Stimulated activated effector memory CD8-positive, alpha-beta T cell treated with anti-CD3 and anti-CD28 coated beads, Interleukin-12 subunit alpha, Interleukin-12 subunit beta, amount 100 ng/mL, for 72 hours (primary cell): ENCODE results near the gene MBNL2.
"Not testable (repeated sequence)": the region's sequence is repeated elsewhere in the genome, so short reads cannot be mapped to it uniquely, and the experiment has no call there.

Experiments used
- ATAC-seq: fragments of 150-1000 bp; cut with Tn5 transposase; 2 replicates; pipeline ENCODE4 v1.10.0; 2021
- DNase-seq, 2 donors: peaks; one replicate each; pipeline ENCODE4 v3.0.0; 2021 to 2022; ENCODE audit warnings: low spot score in 2 of 2
- H3K27ac Mint-ChIP-seq: one replicate; pipeline ENCODE4 v1.8.0; 2022; ENCODE audit warnings: mild to moderate bottlenecking, mixed read lengths
- H3K36me3 Mint-ChIP-seq: one replicate; pipeline ENCODE4 v1.8.0; 2022; ENCODE audit warnings: mild to moderate bottlenecking, mixed read lengths
- H3K4me1 Mint-ChIP-seq: one replicate; pipeline ENCODE4 v1.8.0; 2022; ENCODE audit warnings: mixed read lengths
- H3K4me3 Mint-ChIP-seq: one replicate; pipeline ENCODE4 v1.8.0; 2022; ENCODE audit warnings: mild to moderate bottlenecking, mixed read lengths
- H3K9me3 Mint-ChIP-seq: one replicate; pipeline ENCODE4 v1.8.0; 2022; ENCODE audit warnings: mixed read lengths

The MBNL2 gene

DNA sequence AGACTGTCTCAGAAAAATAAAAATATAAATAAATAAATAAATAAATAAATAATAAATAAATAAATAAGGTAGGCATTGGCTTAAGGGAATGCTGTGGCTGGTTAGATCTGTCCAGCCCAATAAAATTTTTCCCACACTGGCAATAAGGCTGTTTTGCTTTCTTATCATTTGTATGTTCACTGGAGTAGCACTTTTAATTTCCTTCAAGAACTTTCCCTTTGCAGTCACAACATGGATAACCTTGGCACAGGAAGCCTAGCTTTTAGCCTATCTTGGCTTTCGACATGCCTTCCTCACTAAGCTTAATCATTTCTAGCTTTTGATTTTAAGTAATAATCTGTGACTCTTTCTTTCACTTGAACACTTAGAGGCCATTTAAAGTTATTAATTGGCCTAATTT is 129.9 kb downstream of the MBNL2 start:
- not testable (repeated sequence) for DNase-seq, H3K9me3 Mint-ChIP-seq, H3K4me1 Mint-ChIP-seq, ATAC-seq, H3K4me3 Mint-ChIP-seq
- H3K27ac Mint-ChIP-seq = peak overlapping the region; percentile 29
- H3K36me3 Mint-ChIP-seq = peaks cover 62% of the 10 kb centered on the region

DNA sequence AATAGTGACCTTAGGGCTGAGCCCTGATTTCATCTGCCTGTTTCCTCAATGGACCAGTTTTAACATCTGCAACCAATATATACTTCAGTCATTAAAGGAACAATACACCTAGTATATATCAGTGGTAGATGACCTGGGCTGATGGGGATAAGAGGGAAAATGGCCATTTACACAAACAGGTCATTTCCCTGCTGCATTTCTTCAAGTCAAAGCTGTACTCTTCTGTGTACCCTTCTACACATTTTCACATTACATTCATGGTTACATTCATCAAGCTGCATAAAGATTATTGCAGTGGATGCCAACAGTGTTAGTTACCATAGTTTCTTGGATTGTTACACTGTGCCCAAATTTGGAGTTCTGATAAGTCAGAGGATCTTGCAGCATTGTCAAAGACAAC is 130.7 kb downstream of the MBNL2 start:
- no peaks in the 10 kb centered on the region for H3K9me3 Mint-ChIP-seq
- H3K36me3 Mint-ChIP-seq = peaks cover 61% of the 10 kb centered on the region
- no peak overlapping the region for H3K4me3 Mint-ChIP-seq
- no peak overlapping the region for H3K27ac Mint-ChIP-seq
- DNase-seq (no peak), ATAC-seq (no peak)
- no peaks in the 10 kb centered on the region for H3K4me1 Mint-ChIP-seq

DNA sequence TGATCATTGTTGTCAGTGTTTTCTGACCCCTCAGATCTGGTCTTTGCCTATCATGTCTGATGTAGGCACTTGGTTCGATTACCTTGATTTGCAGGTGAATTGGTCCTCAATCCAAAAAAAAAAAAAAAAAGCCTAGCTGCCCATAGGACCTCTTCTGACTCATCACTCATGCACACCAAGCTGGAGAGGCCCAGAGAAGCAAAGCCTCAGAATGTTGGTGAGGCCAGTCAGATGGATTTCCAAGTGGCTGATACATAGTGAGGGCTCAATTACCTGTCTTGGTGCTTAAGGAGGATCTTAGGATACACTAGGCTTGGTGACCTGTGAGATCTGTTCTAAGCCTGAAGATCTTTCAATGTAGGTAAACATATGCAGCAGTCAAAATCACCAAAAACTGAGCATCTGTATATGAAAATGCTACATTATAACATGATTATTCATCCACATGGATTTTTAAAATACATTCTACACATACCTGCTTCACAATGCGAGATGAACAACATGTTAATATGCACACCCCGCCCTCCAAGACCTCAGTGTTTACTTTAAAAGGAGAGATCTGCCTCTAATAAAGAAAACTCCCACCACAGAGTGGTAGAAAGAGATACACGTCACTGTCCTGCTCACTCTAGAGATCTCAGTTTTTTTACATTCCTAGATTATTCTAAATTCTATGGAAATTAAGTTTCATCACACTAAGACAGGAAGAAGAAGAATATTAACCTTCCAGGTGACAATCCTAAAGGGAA is 132.0 kb downstream of the MBNL2 start:
- DNase-seq = no peak
- Mint-ChIP-seq H3K36me3 (peaks cover 62% of the 10 kb centered on the region), H3K4me3 (no peak overlapping the region), H3K9me3 (no peaks in the 10 kb centered on the region), H3K27ac (peak overlapping the region; percentile 56), H3K4me1 (no peaks in the 10 kb centered on the region)
- no peak for ATAC-seq

DNA sequence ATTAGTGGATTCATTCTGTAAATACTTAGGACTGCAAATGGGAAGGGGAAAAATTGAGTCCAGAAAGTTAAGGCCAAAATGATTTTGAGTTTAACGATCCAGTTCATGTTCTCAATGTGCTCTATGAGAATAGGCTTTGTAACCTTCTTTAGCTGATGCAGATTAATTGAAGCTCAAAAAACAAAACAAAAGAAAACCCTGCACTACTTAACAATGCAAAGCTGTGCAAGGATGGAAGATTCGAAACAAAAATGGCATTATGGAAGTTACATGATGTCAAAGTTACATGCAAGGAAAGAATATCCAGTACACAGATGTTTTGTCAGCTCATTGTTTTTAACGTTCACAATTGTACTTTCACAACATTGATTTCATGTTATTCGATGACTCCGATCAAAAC is 132.7 kb downstream of the MBNL2 start:
- ATAC-seq (no peak), DNase-seq (no peak)
- H3K27ac Mint-ChIP-seq = peak overlapping the region; percentile 56
- no peak overlapping the region for H3K4me3 Mint-ChIP-seq
- H3K36me3 Mint-ChIP-seq = peaks cover 62% of the 10 kb centered on the region
- no peaks in the 10 kb centered on the region for H3K9me3 Mint-ChIP-seq
- no peaks in the 10 kb centered on the region for H3K4me1 Mint-ChIP-seq

DNA sequence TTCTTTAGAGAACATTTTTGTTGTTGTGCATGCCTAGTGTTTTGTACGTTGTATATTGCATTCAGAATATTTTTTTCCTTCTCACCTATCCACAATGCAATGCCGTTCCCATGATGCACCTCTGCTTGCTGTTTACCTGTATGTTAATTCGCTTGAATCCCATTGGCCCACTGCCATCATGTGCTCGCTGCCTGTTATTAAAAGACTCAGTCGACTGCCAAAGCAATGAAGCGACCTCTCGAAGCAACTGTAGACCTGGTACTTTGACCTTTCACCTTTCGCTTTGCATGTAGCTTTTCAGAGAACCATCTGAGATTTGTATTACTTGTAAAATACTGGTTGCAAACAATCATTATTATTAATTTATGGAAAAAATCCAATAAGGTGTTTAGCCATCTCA is 134.5 kb downstream of the MBNL2 start:
- H3K27ac Mint-ChIP-seq = no peak overlapping the region
- H3K36me3 Mint-ChIP-seq = peaks cover 75% of the 10 kb centered on the region
- DNase-seq (no peak), ATAC-seq (no peak)
- H3K4me1 Mint-ChIP-seq = no peaks in the 10 kb centered on the region
- H3K9me3 Mint-ChIP-seq = no peaks in the 10 kb centered on the region
- H3K4me3 Mint-ChIP-seq = no peak overlapping the region

DNA sequence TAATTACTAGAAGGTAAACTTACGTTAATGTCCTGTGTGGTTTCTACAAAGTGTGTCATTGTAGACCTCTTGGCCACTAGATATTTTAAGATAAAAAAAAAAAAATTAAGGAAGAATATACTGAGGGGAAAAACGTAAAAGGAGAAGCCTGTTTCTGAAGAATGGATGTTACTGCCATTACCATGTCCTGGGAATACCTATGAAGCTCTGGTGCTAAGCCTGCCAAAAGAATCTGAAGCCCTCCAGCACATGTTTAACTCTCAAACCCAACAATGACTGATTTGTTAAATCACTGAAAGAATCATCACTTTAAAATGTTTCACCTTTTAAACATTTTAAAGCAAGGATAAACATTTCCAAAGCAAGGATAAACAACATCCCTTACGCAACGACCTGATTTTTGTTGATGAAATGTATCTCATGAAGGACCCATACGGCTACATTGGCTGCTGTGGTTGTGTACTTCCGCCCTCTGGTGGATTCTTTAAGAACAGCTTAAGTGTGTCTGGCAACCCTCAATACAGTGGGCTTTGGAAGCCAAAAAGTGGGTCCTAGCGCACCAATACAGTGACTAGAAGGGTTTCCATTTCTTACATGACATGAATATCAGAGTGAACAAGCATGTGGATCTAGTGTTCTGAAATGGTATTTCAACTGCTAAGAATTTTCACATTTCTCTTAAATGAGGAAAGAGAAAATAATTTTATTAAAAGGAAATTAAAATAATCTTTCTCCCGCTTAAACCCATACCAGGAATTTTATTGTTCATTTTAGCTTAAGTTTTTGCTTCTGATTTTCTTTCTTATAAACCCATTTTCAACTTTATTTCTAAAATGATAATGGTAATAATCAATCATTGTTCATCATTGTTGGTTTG is 137.3 kb downstream of the MBNL2 start:
- H3K36me3 Mint-ChIP-seq = peaks cover 84% of the 10 kb centered on the region
- no peak overlapping the region for H3K4me3 Mint-ChIP-seq
- DNase-seq = peak; percentile 19 to 62
- H3K9me3 Mint-ChIP-seq = no peaks in the 10 kb centered on the region
- peak; percentile 83 for ATAC-seq
- no peak overlapping the region for H3K27ac Mint-ChIP-seq
- H3K4me1 Mint-ChIP-seq = peaks cover 14% of the 10 kb centered on the region

DNA sequence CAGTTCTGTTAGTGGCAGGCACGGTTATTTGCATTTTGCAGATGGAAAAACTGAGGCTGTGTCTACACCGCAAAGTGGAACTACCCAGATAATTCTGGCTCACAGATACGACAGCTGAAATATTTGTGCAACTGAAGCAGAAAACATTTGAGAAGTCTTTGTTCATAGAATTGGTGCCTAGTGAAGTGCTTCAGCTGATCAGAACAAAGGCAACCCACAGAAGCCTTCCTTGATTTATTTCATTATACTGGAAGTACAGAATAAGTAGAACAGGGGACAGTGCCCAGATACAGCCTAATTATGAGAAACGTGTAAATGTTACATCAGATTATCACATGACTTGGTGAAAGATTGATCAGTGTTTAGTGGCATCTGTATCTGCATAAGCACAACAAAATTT is 138.5 kb downstream of the MBNL2 start:
- Mint-ChIP-seq H3K9me3 (no peaks in the 10 kb centered on the region), H3K4me3 (no peak overlapping the region), H3K36me3 (peaks cover 72% of the 10 kb centered on the region), H3K4me1 (peaks cover 14% of the 10 kb centered on the region), H3K27ac (no peak overlapping the region)
- DNase-seq (no peak), ATAC-seq (no peak)

DNA sequence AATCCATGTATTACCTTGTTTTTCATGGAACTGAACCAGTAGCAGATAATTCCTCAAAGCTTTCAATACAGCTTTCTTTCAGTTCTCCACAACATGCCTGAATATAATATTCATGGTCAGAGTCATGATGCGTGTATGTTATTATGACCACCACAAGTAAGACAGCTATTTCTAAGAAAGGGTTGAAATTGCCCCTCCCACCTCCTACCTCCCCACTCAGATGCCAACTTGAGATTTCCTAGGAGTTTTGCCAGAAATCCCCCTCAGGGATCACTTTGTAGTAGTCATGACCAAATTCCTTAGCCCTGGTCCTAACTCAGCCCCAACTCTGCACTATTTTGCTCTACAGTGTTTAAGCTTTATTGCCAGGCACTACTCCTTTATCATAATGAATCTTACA is 141.9 kb downstream of the MBNL2 start:
- Mint-ChIP-seq H3K27ac (no peak overlapping the region), H3K9me3 (no peaks in the 10 kb centered on the region), H3K4me3 (no peak overlapping the region), H3K4me1 (peaks cover 30% of the 10 kb centered on the region), H3K36me3 (peaks cover 59% of the 10 kb centered on the region)
- DNase-seq = no peak
- ATAC-seq = no peak

DNA sequence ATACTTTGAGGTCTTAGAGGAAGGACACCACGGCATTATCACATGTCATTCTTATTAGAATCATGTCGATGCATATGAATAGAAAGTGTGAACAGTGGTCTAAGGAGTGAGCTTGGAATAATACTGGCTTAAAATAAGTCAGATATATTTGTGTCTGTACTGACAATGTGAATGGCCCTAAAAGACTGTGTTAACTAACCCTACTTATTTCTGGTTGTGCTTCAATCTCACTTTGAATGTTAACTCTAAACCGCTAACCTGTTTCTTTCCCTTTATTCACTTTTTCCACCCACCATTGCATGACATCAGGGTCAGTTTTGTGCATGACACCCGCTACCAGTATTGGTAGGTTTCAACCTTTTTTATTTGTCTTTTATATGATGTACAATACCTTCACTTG is 142.7 kb downstream of the MBNL2 start:
- H3K4me1 Mint-ChIP-seq = peaks cover 36% of the 10 kb centered on the region
- ATAC-seq (peak; percentile 52), DNase-seq (no peak)
- H3K4me3 Mint-ChIP-seq = no peak overlapping the region
- no peak overlapping the region for H3K27ac Mint-ChIP-seq
- H3K36me3 Mint-ChIP-seq = peaks cover 51% of the 10 kb centered on the region
- H3K9me3 Mint-ChIP-seq = no peaks in the 10 kb centered on the region

DNA sequence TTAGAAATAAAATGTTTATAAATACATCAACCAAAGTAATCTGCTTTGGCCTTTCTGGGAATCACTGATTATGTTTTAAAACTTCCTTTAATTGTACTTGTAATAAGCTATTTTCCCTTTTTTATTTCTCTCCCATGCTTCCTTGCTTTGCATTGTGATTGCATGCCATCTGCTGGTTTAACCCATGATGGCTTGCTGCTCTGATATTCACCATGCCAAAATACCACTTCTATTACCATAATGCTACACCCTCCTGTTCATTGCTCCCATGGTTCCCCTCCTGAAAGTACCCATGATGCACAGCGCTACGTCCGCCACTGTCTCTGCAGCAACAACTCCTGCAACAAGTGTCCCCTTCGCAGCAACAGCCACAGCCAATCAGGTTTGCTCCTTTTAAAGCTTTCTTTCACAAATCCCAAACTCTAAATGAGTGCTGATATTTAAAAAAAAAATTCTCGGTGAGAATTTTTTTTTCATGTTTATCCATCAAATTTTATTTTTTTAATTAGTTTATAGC is 144.1 kb downstream of the MBNL2 start:
- peaks cover 36% of the 10 kb centered on the region for H3K4me1 Mint-ChIP-seq
- peaks cover 37% of the 10 kb centered on the region for H3K36me3 Mint-ChIP-seq
- H3K27ac Mint-ChIP-seq = no peak overlapping the region
- DNase-seq (no peak), ATAC-seq (no peak)
- no peaks in the 10 kb centered on the region for H3K9me3 Mint-ChIP-seq
- H3K4me3 Mint-ChIP-seq = no peak overlapping the region

DNA sequence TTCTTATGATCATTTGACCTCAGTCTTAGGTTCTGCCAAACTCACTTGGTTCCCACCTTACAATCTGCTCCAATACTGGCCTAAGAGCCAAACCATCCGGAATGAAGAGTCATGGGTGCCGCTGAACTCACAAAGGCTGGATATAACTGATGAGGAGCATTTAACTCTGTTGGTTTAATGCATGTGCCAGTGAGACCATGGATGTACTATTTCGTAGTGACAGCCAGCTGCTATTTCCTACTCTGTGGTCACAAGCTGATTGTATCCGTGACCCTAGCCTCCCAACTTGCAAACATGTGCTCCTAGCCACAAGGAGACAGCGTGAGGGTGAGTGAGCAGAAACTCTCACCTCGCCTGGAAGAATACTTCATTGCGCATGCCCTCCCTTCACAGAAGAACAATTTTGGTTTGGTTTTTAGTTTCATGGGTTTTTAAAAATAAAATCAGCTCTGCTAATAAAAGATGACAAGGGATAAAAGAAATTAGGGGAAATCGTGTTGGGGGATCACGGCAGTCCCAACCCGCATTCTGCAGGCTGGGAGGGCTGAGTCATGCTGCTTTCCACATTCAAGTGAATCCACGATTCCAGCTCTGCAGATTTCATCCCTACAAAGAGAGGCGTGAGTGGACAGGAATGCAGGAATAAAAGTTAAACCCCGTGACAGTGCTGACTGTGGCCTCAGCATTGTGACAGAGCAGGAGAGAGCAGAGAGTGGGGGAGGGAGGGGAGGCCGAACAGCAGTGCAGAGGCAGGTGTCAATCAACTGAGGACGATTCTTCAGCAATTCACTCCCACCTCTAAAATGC is 145.1 kb downstream of the MBNL2 start:
- Mint-ChIP-seq H3K27ac (peak overlapping the region; percentile 81), H3K4me3 (no peak overlapping the region), H3K36me3 (peaks cover 27% of the 10 kb centered on the region), H3K4me1 (peaks cover 33% of the 10 kb centered on the region), H3K9me3 (no peaks in the 10 kb centered on the region)
- ATAC-seq (peak; percentile 44), DNase-seq (no peak)

DNA sequence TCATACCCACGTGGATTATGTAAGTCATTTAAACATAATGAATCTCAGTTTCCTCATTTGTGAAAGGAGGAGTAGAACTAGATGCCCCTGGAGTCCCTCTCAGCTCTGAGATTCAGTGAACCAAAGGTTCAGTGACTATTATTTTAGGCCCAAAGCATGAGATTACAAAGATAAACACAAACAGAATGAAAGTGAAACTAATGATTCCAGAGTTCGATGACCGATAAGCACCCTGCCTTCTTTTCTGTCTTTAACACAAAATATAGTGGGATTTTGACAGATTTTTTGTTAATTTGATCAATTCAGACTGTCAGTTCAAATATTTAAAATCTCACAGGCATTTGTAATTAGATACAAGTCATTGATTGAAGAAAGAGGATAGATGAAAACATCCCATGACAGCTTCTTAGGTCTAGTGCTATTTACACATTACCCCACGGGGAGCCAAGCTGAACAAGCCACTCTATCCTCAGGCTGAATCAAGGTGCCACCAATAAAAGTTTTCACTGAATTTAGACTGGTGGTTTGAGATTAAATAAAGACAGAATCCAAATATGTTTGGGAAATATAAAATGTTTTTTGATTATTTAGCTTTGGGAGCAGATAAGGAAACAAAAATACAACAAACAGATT is 147.2 kb downstream of the MBNL2 start:
- Mint-ChIP-seq H3K36me3 (peaks cover 23% of the 10 kb centered on the region), H3K27ac (peak overlapping the region; percentile 81), H3K4me3 (peak overlapping the region; percentile 63), H3K9me3 (no peaks in the 10 kb centered on the region), H3K4me1 (peaks cover 22% of the 10 kb centered on the region)
- ATAC-seq = peak; percentile 61
- no peak for DNase-seq

DNA sequence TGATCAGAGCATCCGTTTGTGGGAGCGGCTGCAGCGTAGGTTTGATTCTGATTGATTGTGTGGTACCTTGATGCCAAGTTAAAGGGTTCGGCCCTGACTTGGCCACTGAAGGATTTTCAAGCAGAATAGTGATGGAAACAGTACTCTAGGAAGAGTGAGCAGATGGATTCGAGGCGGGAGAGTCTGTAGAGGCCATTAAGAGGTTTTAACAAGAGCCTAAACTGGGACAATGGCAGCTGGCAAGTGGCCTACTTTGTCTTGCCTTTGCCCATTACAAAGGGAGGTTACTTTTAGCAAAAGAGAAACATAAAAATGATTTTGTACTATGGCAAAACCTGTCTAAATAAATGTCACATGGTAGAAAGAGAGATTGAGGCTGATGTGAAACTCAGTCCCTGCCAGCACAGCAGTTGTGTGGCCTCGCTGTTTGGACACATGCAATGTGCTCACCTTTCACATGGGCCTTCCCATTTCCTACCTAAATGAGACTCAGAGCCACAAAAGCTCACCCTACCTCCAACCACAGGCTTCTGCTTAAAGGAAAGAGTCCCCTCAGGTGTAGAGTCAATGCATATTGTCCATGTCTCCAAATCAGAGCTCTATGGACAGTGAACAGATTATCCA is 149.5 kb downstream of the MBNL2 start:
- Mint-ChIP-seq H3K36me3 (peaks cover 24% of the 10 kb centered on the region), H3K4me1 (peaks cover 33% of the 10 kb centered on the region), H3K27ac (no peak overlapping the region), H3K4me3 (no peak overlapping the region), H3K9me3 (no peaks in the 10 kb centered on the region)
- ATAC-seq (no peak), DNase-seq (no peak)

DNA sequence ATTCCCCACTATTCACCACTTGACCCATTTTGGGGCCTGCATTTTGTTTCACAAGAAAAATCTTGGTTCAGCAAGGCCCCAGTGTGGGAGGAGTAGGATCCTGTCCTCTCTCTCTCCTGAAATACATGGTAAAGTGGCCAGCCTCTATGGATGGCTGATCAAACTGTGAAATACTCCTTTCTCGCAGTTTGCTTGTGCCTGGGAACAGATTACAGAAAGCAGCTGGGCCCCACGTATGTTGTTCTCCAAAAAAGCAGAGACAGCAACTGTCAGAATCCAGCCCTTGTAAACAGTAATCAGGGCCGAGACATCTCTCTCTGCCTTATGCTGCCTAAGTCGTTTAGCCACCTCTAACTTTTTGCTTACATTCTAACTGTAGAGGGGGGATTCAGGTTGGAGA is 150.8 kb downstream of the MBNL2 start:
- ATAC-seq = no peak
- Mint-ChIP-seq H3K4me3 (no peak overlapping the region), H3K36me3 (peaks cover 13% of the 10 kb centered on the region), H3K9me3 (no peaks in the 10 kb centered on the region), H3K27ac (no peak overlapping the region), H3K4me1 (peaks cover 23% of the 10 kb centered on the region)
- no peak for DNase-seq
